ENCODE data around the gene OR8H1.

The OR8H1 gene

GRCh38 chr11:56292154-56292553 lies at the start of gene OR8H1:
Gene OR8H1, minus strand, starts transcription at chr11:56292254. Its CDS starts 1,192 bp downstream, at chr11:56291062.
- no peak for DNase-seq

- DNase-seq: no peak
Observed at GRCh38 chr11:56340289-56340688, 48.2 kb upstream of the OR8H1 start.

DNA sequence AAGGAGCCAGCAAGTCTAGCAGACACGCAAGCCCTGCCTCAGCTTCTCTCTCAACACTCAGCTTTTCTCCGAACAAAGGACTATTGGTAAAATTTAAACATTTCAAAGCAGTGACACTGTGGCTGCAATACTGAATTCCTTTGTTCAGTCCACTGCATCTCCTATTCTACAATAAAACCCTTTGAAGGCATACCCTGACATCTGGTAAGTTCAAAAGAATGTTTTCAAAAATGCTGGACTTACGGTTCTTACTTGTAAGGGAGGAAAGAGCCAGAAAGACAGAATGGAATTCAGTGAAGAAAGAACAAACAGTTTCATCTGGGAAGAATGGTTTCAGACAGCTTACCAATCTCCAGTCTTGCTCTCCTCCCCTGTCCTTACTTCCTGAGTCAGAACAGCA lies 41.1 kb upstream of the OR8H1 start:
- DNase-seq: no peak

DNA sequence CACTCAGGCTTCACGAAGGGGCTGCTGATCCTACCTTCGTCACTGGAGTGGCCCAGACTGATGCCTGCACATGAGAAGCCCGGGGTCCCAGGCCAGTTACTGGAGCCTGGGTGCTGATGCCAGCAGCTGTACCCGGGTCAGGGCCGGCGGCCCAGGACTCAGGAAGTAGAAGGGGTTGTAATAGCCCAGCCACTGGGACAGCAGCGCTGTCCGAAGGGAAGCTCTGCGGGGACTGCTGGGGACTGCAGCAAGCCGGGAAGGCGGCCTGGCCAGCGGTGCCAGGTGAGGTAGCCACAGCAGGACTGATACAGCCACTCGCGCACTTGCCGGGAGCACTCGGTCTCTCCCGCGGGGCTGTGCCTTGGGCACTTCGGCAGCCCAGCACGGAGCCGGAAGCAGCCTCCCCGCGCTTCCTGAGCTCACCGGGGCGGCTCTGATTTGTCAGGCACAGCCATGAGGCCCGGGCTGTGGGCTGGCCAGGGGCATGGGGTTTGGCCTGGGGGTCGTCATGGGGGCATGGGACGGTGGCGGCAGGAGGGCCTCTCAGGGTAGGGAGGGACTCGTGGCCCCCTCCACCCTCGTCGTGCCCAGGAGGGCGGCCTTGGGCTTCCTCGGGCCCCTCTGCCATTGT lies 39.9 kb upstream of the OR8H1 start:
- no peak for DNase-seq

DNA sequence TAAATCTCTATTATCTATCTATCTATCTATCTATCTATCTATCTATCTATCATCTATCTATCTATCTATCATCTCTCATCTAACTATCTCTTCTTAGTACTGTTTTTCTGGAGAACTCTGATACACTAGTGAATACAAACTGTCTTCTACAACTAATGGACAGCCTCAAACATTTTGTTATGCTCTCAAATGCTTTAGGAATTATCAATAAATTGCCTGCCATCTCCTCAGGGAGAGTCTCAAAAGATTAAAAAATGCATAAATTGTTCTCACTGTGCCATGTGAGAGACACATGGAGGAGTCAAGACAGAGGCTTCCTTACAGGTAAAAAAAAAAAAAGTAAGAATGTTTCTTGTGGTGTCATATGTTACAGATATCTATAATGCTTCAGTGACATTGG lies 22.8 kb upstream of the OR8H1 start, which contains the start of gene OR8K3:
Gene OR8K3, plus strand, starts transcription at position 301 of the 400 bp plus-strand sequence. CDS start 3,163 bp downstream, outside the sequence.
- no peak for DNase-seq

- DNase-seq: no peak
Observed at GRCh38 chr11:56307836-56308235, 15.8 kb upstream of the OR8H1 start.

DNA sequence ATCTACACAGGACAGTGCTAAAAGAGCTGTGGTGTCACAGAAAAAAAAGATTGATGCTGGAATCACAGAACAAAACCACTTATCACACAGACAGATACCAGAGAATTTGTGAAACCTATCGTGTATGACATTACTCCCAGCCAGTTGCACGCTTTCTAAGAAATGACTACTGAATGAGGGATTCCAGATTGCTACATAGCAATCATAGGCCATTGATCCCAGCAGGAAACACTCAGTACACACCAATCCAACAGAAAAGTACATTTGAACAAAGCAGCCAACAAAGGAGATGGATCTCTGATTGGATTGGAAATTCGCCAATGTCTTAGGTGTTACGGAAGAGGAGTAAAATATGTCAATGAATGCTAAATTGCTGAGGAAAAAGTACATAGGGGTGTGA lies 4.8 kb upstream of the OR8H1 start:
- DNase-seq: no peak

GRCh38 chr11:56273854-56274253 lies 18.2 kb downstream of the OR8H1 start, which contains the start of gene OR5T1:
Gene OR5T1, plus strand, starts transcription at chr11:56274154. Its CDS starts 1,485 bp downstream, at chr11:56275639.
- no peak for DNase-seq

DNA sequence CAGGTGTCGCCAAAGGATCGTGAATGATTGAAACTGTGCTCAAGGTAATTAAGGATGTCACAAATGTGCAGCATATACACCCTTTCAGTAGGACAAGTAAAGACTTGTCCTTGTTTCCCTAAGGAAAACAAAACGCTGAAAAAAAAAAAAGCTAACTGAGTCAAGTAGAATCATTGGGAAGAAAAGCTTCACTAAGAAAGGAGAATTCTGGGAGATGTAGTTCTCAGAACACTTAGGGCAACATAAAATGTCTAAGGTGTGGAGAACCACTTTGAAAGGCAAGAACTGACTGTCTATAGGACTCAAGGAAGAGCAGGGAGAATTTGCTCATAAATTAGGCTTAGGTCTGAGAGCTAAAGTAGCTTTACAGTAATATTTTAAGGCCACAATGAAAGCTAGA lies 21.0 kb downstream of the OR8H1 start:
- no peak for DNase-seq

DNA sequence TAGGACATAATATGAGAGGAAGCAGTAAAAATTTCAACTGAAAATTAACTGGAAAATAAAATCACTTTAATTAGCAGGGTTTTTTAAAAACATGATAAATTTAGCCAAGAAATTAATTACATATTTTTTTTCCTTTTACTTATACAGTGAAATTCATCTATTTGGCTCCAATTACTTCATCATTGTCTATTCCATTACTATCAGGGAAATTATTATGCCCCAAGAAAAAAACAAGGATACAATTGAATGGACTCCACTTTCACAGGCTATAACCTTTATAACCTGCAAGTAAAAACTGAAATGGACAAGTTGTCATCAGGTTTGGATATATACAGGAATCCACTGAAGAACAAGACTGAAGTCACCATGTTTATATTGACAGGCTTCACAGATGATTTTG lies 40.1 kb downstream of the OR8H1 start, which contains the start of gene OR5T3:
Gene OR5T3, plus strand, starts transcription at position 301 of the 400 bp plus-strand sequence. Its CDS starts 0 bp downstream, at position 301.
- no peak for DNase-seq
